HG02981 (cell line): ENCODE measurements around the gene KRTAP9-8.
"Not testable (repeated sequence)": the region's sequence is repeated elsewhere in the genome, so short reads cannot be mapped to it uniquely, and the experiment has no call there.

Experiments used
- ATAC-seq: cut with Tn5 transposase; IDR thresholded peaks from one replicate; pipeline ENCODE4 v1.9.1; 2021; ENCODE audit warnings: mild to moderate bottlenecking, moderate library complexity; ENCODE audit not compliant: unreplicated experiment

The KRTAP9-8 gene

GRCh38 chr17:41255381-41256290 lies 17.8 kb downstream of the KRTAP9-8 start, which contains the start of gene KRTAP9-9:
TSS of gene KRTAP9-9 (plus strand) at chr17:41255384.
- ATAC-seq = not testable (repeated sequence)

- ATAC-seq = no peak
Measured at GRCh38 chr17:41256291-41256685, 18.5 kb downstream of the KRTAP9-8 start.

- ATAC-seq = no peak
Measured at GRCh38 chr17:41258406-41258805, 20.6 kb downstream of the KRTAP9-8 start.

GRCh38 chr17:41263212-41263611 lies 25.4 kb downstream of the KRTAP9-8 start:
- no peak for ATAC-seq

- ATAC-seq = no peak
Measured at GRCh38 chr17:41264599-41264998, 26.8 kb downstream of the KRTAP9-8 start.

- ATAC-seq = no peak
Measured at GRCh38 chr17:41265078-41265477, 27.3 kb downstream of the KRTAP9-8 start, which contains the start of gene KRTAP9-6. TSS of gene KRTAP9-6 (plus strand) at chr17:41265378. CDS start at chr17:41265378, 0 bp downstream.

GRCh38 chr17:41267711-41268110 lies 29.9 kb downstream of the KRTAP9-8 start:
- no peak for ATAC-seq

- ATAC-seq = not testable (repeated sequence)
Measured at GRCh38 chr17:41271323-41271722, 33.5 kb downstream of the KRTAP9-8 start.

- ATAC-seq = no peak
Measured at GRCh38 chr17:41271858-41272257, 34.1 kb downstream of the KRTAP9-8 start.

GRCh38 chr17:41275648-41276190 lies 37.9 kb downstream of the KRTAP9-8 start, which contains the start of gene KRTAP9-7:
TSS of gene KRTAP9-7 (plus strand) at chr17:41275698. CDS start at chr17:41275698, 0 bp downstream.
- not testable (repeated sequence) for ATAC-seq

GRCh38 chr17:41278176-41278955 lies 40.6 kb downstream of the KRTAP9-8 start:
- ATAC-seq = no peak

- ATAC-seq = no peak
Measured at GRCh38 chr17:41284043-41284442, 46.2 kb downstream of the KRTAP9-8 start.

- ATAC-seq = no peak
Measured at GRCh38 chr17:41284546-41284945, 46.7 kb downstream of the KRTAP9-8 start.

GRCh38 chr17:41287050-41287449 lies 49.3 kb downstream of the KRTAP9-8 start:
- ATAC-seq = no peak
